NB4 (cell line): ENCODE results near the gene RUVBL2.

ENCODE experiments used
- DNase-seq: peaks from one replicate; pipeline ENCODE4 v3.0.0; 2010; ENCODE audit warnings: low read depth
- H3K4me3 ChIP-seq: one replicate; pipeline ENCODE4 v1.5.1; 2011; ENCODE audit warnings: mild to moderate bottlenecking, low read depth, low read length, moderate library complexity
- MYC ChIP-seq: IDR thresholded peaks from 2 replicates; pipeline ENCODE4 v1.6.1; 2011; ENCODE audit warnings: low read depth, low read length
- POLR2A ChIP-seq: IDR thresholded peaks from 2 replicates; pipeline ENCODE4 v1.6.1; 2011; ENCODE audit warnings: mild to moderate bottlenecking; ENCODE audit not compliant: insufficient read length; ENCODE audit errors: extremely low read depth
- TF ChIP-seq, protein P1 (sequence below): IDR thresholded peaks from one replicate; pipeline ENCODE4 v1.5.1; 2012; ENCODE audit warnings: low read depth, low read length
- TF ChIP-seq, protein P2 (sequence below): IDR thresholded peaks from 2 replicates; pipeline ENCODE4 v1.6.1; 2011; ENCODE audit warnings: low read depth, low read length

RUVBL2 gene

DNA sequence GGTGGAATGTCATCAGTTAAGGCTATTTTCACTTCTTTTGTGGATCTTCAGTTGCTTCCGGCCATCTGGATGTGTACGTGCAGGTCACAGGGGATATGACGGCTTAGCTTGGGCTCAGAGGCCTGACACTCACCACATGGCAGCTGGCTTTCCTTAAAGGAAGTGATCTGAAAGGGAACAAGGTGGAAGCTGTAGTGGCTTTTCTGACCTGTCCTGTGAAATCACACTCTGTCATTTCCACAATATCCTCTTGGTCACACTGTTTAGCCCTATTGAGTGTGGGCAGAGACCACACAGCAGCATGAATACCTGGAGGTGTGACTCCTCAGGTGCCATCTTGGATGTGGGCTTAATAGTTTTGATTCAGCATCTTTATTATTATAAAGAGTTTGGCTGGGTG is 43.5 kb upstream of the RUVBL2 start:
- DNase-seq, result no peak
- H3K4me3 ChIP-seq, result no peak overlapping the region
- TF ChIP-seq POLR2A (no peak), MYC (no peak)
- TF ChIP-seq, protein P1, sequence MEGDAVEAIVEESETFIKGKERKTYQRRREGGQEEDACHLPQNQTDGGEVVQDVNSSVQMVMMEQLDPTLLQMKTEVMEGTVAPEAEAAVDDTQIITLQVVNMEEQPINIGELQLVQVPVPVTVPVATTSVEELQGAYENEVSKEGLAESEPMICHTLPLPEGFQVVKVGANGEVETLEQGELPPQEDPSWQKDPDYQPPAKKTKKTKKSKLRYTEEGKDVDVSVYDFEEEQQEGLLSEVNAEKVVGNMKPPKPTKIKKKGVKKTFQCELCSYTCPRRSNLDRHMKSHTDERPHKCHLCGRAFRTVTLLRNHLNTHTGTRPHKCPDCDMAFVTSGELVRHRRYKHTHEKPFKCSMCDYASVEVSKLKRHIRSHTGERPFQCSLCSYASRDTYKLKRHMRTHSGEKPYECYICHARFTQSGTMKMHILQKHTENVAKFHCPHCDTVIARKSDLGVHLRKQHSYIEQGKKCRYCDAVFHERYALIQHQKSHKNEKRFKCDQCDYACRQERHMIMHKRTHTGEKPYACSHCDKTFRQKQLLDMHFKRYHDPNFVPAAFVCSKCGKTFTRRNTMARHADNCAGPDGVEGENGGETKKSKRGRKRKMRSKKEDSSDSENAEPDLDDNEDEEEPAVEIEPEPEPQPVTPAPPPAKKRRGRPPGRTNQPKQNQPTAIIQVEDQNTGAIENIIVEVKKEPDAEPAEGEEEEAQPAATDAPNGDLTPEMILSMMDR, result no peak
- TF ChIP-seq, protein P2, sequence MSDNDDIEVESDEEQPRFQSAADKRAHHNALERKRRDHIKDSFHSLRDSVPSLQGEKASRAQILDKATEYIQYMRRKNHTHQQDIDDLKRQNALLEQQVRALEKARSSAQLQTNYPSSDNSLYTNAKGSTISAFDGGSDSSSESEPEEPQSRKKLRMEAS, result no peak

DNA sequence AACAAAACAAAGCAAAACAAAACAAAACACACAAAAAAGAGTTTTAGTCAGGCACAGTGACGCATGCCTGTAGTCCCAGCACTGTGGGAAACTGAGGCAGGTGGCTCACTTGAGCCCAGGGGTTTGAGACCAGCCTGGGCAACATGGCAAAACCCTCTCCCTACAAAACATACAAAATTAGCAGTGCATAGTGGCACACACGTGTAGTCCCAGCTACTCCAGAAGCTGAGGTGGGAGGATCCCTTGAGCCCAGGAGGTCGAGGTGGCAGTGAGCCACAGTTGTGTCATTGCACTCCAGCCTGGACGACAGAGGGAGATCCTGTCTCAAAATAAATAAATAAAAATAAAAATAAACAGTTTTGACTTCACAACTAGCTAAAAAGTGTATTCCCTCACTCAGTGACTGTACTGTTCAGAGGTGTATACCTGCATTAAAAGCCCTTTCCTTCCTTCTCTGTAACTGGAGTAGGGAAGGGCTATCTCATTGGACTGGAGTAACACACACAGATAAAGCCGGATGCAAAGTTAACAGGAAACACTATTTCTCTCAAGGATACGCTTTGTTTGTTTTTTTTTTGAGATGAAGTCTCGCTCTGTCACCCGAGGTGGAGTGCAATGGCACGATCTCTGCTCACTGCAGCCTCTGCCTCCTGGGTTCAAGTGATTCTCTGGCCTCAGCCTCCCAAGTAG is 42.7 kb upstream of the RUVBL2 start:
- DNase-seq, result no peak
- TF ChIP-seq, protein P2, result no peak
- TF ChIP-seq, protein P1, result no peak
- no peak for TF ChIP-seq POLR2A
- H3K4me3 ChIP-seq, result no peak overlapping the region

DNA sequence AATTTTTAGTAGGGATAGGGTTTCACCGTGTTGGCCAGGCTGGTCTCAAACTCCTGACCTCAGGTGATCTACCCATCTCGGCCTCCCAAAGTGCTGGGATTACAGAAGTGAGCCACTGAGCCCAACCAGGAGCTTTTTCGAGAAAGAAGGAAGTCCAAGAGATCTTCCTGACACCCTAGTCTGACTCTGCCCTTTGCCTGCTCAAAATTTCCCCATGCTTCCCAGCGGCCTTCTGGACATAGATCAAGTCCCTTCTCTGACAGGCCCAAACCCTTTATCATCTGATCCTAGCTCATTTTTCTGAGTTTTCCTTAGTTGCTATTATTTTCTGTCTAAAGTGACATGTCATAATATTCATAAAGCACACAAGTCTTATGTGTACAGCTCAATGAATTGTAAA is 40.5 kb upstream of the RUVBL2 start:
- no peak for DNase-seq
- no peak for TF ChIP-seq MYC
- TF ChIP-seq, protein P2, result no peak

DNA sequence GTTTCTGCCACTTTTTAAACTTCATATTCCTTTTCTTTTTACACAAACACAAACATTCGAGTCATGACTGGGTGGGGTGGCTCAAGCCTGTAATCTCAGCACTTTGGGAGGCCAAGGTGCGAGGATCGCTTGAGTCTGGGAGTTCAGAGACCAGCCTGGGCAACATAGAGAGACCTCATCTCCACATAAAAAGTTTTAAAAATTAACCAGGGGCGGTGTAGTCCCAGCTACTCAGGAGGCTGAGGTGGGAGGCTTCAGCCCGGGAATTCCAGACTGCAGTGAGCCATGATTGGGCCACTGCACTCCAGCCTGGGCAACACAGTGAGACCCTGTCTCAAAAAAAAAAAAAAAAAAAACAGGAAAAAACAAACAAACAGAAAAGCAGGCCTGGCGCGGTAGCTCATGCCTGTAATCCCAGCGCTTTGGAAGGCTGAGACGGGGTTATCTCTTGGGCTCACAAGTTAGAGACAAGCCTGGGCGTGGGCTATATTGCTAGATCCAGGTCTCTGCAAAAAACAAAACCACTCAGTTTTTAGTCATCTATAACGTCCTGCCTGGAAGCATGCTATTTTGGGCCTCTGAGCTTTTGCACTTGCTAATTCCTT is 39.6 kb upstream of the RUVBL2 start:
- peak overlapping the region; percentile 59 for H3K4me3 ChIP-seq
- DNase-seq, result no peak
- TF ChIP-seq, protein P1, result no peak
- TF ChIP-seq POLR2A, result no peak
- TF ChIP-seq, protein P2, result no peak
- TF ChIP-seq MYC, result no peak

More for the DNA sequence above, 40.5 kb upstream of the RUVBL2 start:
- H3K4me3 ChIP-seq, result no peak overlapping the region

DNA sequence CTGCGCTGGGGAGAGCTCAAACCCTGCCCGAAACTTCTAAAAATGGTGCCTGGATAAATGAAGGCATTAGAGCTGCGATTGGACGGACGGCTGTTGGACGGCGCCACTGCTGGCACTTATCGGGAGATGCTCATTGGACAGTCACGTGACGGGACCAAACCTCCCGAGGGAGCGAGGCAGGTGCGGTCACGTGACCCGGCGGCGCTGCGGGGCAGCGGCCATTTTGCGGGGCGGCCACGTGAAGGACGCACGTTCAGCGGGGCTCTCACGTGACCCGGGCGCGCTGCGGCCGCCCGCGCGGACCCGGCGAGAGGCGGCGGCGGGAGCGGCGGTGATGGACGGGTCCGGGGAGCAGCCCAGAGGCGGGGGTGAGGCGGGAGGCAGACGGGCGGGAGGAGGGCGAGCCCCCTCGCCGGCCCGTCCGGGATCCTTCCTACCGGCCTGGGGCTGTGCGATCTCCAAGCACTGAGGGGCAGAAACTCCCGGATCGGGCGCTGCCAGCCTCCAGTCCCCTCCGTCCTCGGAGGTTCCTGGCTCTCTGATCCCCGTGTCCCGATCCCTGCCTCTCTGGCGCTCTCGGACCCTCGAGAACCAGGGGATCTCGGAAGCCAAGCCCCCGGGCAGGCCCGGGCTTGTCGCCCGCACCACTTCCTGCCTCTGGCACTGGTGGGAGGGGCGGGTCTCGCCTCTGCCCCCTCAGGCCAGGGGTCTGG is 38.9 kb upstream of the RUVBL2 start, which contains the start of gene BAX:
BAX (plus strand) TSS at position 281 of the 713 bp plus-strand sequence; CDS start at position 335, 54 bp downstream.
- peak within 1 kb of the TSS; percentile 82 for H3K4me3 ChIP-seq
- peak; percentile 96 for DNase-seq
- TF ChIP-seq, protein P1, result no peak
- TF ChIP-seq POLR2A (peak; percentile 53), MYC (peak; percentile 92)
- TF ChIP-seq, protein P2, result peak; percentile 99

DNA sequence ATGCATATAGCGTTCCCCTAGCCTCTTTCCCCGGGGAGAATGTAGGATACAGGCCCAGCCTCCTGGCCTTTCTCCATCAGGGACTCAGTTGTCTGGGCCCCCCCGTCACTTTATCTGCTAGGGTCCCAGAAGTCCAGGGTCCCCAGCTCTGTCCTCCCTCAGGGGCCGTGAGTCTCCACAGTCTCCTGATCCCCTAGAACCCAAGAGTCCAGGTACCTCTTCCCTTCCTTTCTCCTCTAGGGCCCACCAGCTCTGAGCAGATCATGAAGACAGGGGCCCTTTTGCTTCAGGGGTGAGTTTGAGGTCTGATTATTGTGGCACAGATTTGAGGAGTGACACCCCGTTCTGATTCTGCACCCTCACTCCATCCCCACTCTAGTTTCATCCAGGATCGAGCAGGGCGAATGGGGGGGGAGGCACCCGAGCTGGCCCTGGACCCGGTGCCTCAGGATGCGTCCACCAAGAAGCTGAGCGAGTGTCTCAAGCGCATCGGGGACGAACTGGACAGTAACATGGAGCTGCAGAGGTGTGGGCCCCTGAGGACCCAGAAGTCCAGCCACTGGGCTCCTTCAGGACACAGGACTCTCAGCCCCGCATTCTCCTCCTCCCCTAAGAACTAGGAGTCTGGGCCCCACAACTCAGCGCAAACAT is 38.3 kb upstream of the RUVBL2 start:
- no peak for DNase-seq
- TF ChIP-seq, protein P2, result no peak
- TF ChIP-seq POLR2A, result no peak
- H3K4me3 ChIP-seq, result peak overlapping the region; percentile 82
